ENCODE results near the gene FGL2. TPM values are rescaled to one million over a fixed set of nuclear protein-coding genes. Genes with fewer than 3 reads are reported as not detected.

The FGL2 gene
- total RNA-seq, 4 donors from 2014 or later = 1.7 to 5.8 (median 5.4) TPM

DNA sequence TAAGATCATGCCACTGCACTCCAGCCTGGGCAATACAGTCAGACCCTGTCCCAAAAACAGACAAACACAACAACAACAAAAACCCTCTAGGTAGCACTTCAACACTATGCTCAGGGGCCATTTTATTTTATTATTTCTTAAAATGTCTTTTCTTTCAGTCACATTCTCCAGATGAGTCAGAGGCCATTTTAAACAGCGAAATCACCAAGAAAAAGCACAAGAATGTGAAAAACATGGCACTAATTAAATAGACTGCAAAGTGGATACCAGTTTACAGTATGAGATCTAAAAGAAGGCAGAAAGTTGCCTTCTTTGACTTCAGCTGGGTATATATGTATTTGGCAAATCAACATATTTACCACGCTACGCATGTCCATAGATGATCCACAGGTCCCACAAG, 6.1 kb upstream of the FGL2 start:
- intact Hi-C loops (cut with DNase I; ENCODE audit: low total_unique reads) (no loop called here), in situ Hi-C loops (cut with MboI; ENCODE audit: low sequenced_read_pairs in 4 of 4) (no loop called here)
- H3K4me3 ChIP-seq = no peak overlapping the region
- H3K36me3 ChIP-seq = no peaks in the 10 kb centered on the region
- no peaks in the 10 kb centered on the region for H3K27me3 ChIP-seq
- ATAC-seq = no peak
- no peaks in the 10 kb centered on the region for H3K9me3 ChIP-seq
- TF ChIP-seq POLR2A (IDR thresholded peaks at IDR 0.05) = no peak
- TF ChIP-seq, protein P1, sequence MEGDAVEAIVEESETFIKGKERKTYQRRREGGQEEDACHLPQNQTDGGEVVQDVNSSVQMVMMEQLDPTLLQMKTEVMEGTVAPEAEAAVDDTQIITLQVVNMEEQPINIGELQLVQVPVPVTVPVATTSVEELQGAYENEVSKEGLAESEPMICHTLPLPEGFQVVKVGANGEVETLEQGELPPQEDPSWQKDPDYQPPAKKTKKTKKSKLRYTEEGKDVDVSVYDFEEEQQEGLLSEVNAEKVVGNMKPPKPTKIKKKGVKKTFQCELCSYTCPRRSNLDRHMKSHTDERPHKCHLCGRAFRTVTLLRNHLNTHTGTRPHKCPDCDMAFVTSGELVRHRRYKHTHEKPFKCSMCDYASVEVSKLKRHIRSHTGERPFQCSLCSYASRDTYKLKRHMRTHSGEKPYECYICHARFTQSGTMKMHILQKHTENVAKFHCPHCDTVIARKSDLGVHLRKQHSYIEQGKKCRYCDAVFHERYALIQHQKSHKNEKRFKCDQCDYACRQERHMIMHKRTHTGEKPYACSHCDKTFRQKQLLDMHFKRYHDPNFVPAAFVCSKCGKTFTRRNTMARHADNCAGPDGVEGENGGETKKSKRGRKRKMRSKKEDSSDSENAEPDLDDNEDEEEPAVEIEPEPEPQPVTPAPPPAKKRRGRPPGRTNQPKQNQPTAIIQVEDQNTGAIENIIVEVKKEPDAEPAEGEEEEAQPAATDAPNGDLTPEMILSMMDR (IDR thresholded peaks at IDR 0.05 in 4 of 5, conservative IDR thresholded peaks at IDR 0.05 in 1 of 5) = no peak
- DNase-seq = no peak
- no peak overlapping the region for H3K27ac ChIP-seq
- H3K4me1 ChIP-seq = no peaks in the 10 kb centered on the region

DNA sequence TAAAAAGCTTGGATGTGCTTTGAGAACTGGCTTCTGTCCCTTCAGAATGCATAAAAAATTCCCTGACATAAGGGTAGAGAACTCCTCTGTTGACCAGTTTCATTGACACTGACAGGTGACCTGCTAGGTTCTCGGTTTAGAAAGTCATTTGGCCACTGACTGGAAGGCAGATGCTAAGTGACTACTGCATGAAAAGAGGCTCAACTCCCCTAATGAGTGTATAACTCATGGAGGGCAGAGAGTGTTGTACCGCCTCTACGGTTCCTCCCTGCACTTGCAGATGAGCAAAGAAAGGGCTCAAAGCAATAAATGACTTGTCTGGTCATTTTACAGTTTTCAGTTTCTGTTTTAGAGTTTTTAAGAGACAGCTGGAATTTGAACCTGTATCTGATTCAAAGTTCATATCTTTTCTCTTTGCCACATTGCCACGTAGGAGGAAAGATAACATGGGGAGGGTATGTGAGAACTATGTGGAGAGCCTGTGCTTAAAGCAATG, 2.9 kb upstream of the FGL2 start:
- intact Hi-C loops (cut with DNase I; ENCODE audit: low total_unique reads) (no loop called here), in situ Hi-C loops (cut with MboI; ENCODE audit: low sequenced_read_pairs in 4 of 4) (no loop called here)
- ATAC-seq (no peak), DNase-seq (no peak)
- no peak for TF ChIP-seq POLR2A (IDR thresholded peaks at IDR 0.05)
- TF ChIP-seq, protein P1 (IDR thresholded peaks at IDR 0.05 in 4 of 5, conservative IDR thresholded peaks at IDR 0.05 in 1 of 5) = no peak
- H3K9me3 ChIP-seq = no peaks in the 10 kb centered on the region
- H3K36me3 ChIP-seq = no peaks in the 10 kb centered on the region
- H3K4me3 ChIP-seq = no peak overlapping the region
- no peaks in the 10 kb centered on the region for H3K27me3 ChIP-seq
- H3K27ac ChIP-seq = no peak overlapping the region
- no peaks in the 10 kb centered on the region for H3K4me1 ChIP-seq

DNA sequence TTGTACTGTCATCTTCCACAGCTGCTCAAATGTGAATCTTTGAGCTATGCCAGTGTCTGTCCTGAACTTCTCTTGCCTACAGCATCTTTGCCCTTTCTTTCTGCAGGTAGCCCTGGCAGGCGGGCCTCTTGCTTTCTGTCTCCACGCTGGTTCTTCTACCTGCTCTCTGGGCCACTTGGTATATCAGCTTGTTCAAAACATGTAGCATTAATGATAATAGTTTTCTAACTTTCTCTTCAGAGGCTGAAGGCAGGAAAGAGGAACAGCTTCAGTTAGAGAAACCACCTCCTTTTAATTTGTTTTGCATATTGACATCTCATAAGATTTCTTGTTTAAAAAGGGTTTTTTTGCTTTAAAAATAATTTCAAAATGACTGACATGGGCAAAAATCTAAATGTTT, 923 bp upstream of the FGL2 start:
- no peak for ATAC-seq
- H3K27ac ChIP-seq = peak overlapping the region in 2 of 4 donors; percentile 5 to 57

GRCh38 chr7:77197141-77197540, 2.5 kb downstream of the FGL2 start:
- Histone ChIP-seq H3K36me3 (no peaks in the 10 kb centered on the region), H3K9me3 (no peaks in the 10 kb centered on the region), H3K27me3 (no peaks in the 10 kb centered on the region), H3K4me1 (peaks cover 0 to 5% of the 10 kb centered on the region in 2 donors), H3K4me3 (peak overlapping the region in 1 of 4 donors; percentile 56), H3K27ac (no peak overlapping the region)
- no peak for DNase-seq
- no peak for TF ChIP-seq POLR2A (IDR thresholded peaks at IDR 0.05)
- TF ChIP-seq, protein P1 (IDR thresholded peaks at IDR 0.05 in 4 of 5, conservative IDR thresholded peaks at IDR 0.05 in 1 of 5) = no peak
- intact Hi-C loops (cut with DNase I; ENCODE audit: low total_unique reads) (no loop called here), in situ Hi-C loops (cut with MboI; ENCODE audit: low sequenced_read_pairs in 4 of 4) (no loop called here)
- no peak for ATAC-seq

More for the DNA sequence above, 923 bp upstream of the FGL2 start:
- in situ Hi-C loops (cut with MboI; ENCODE audit: low sequenced_read_pairs in 4 of 4) = no loop called here
- DNase-seq = no peak
- H3K9me3 ChIP-seq = no peaks in the 10 kb centered on the region
- intact Hi-C loops (cut with DNase I; ENCODE audit: low total_unique reads) = no loop called here
- no peaks in the 10 kb centered on the region for H3K4me1 ChIP-seq
- no peak overlapping the region for H3K4me3 ChIP-seq
- no peaks in the 10 kb centered on the region for H3K27me3 ChIP-seq
- TF ChIP-seq, protein P1 (IDR thresholded peaks at IDR 0.05 in 4 of 5, conservative IDR thresholded peaks at IDR 0.05 in 1 of 5) = no peak
- no peak for TF ChIP-seq POLR2A (IDR thresholded peaks at IDR 0.05)
- H3K36me3 ChIP-seq = no peaks in the 10 kb centered on the region
